Loucy (cell line): ENCODE data around the gene EFS.

Experiments
- H2AFZ ChIP-seq: fragments of 200-600 bp; sonication (generic); 2 replicates; pipeline ENCODE4 v1.6.0; 2016; ENCODE audit warnings: antibody characterized with exemption, mild to moderate bottlenecking, low read length, moderate library complexity
- H3F3A ChIP-seq: fragments of 200-600 bp; 2 replicates; pipeline ENCODE4 v1.6.0; 2016; ENCODE audit warnings: antibody characterized with exemption, low read depth, mild to moderate bottlenecking
- H3K27me3 ChIP-seq: fragments of 200-600 bp; sonication (generic); 2 replicates; pipeline ENCODE4 v1.6.1; 2014; ENCODE audit warnings: low read length, mild to moderate bottlenecking; ENCODE audit not compliant: insufficient read depth, poor library complexity, severe bottlenecking
- H3K36me3 ChIP-seq: fragments of 200-600 bp; sonication (generic); 2 replicates; pipeline ENCODE4 v1.6.1; 2016; ENCODE audit warnings: low read length; ENCODE audit not compliant: insufficient read depth
- H3K4me1 ChIP-seq: fragments of 200-600 bp; sonication (generic); 2 replicates; pipeline ENCODE4 v1.5.1; 2014; ENCODE audit warnings: low read length, mild to moderate bottlenecking; ENCODE audit not compliant: insufficient read depth, poor library complexity, severe bottlenecking
- H3K4me2 ChIP-seq: fragments of 200-600 bp; sonication (generic); 2 replicates; pipeline ENCODE4 v1.6.0; 2014; ENCODE audit warnings: antibody characterized with exemption, low read length, low read depth, mild to moderate bottlenecking; ENCODE audit not compliant: poor library complexity, severe bottlenecking
- H3K4me3 ChIP-seq: fragments of 200-600 bp; sonication (generic); 2 replicates; pipeline ENCODE4 v1.5.1; 2014; ENCODE audit warnings: low read length, mild to moderate bottlenecking, mixed read lengths; ENCODE audit not compliant: poor library complexity, severe bottlenecking
- H3K79me2 ChIP-seq: fragments of 200-600 bp; sonication (generic); 2 replicates; pipeline ENCODE4 v1.6.1; 2014; ENCODE audit warnings: low read length; ENCODE audit not compliant: insufficient read depth
- H3K9ac ChIP-seq: fragments of 200-600 bp; sonication (generic); 2 replicates; pipeline ENCODE4 v1.6.0; 2014; ENCODE audit warnings: mild to moderate bottlenecking, low read depth, low read length, moderate library complexity; ENCODE audit not compliant: poor library complexity, severe bottlenecking
- H3K9me2 ChIP-seq: fragments of 200-600 bp; sonication (generic); replicated peaks from 2 replicates; pipeline ENCODE4 v1.6.1; 2016; ENCODE audit warnings: low read depth, low read length, mixed read lengths
- H3K9me3 ChIP-seq: fragments of 200-600 bp; sonication (generic); 2 replicates; pipeline ENCODE4 v1.6.1; 2014; ENCODE audit warnings: mild to moderate bottlenecking, antibody characterized with exemption, low read length, low read depth; ENCODE audit not compliant: insufficient read depth
- H4K20me1 ChIP-seq: fragments of 200-600 bp; sonication (generic); 2 replicates; pipeline ENCODE4 v1.6.0; 2014; ENCODE audit warnings: antibody characterized with exemption, low read length, mild to moderate bottlenecking; ENCODE audit not compliant: insufficient read depth, poor library complexity, severe bottlenecking
- EZH2phosphoT487 ChIP-seq: fragments of 200-600 bp; IDR thresholded peaks from 2 replicates; pipeline ENCODE4 v1.6.1; 2018; ENCODE audit warnings: antibody characterized with exemption, mild to moderate bottlenecking, moderate library complexity, borderline replicate concordance
- TF ChIP-seq, protein P1 (sequence below): fragments of 200-600 bp; sonication (generic); conservative IDR thresholded peaks from 2 replicates; pipeline ENCODE4 v1.5.1; 2014; ENCODE audit warnings: mild to moderate bottlenecking, antibody characterized with exemption, low read length

Gene EFS

GRCh38 chr14:23353433-23353780 is 11.6 kb downstream of the EFS start:
- TF ChIP-seq EZH2phosphoT487: no peak
- TF ChIP-seq, protein P1, sequence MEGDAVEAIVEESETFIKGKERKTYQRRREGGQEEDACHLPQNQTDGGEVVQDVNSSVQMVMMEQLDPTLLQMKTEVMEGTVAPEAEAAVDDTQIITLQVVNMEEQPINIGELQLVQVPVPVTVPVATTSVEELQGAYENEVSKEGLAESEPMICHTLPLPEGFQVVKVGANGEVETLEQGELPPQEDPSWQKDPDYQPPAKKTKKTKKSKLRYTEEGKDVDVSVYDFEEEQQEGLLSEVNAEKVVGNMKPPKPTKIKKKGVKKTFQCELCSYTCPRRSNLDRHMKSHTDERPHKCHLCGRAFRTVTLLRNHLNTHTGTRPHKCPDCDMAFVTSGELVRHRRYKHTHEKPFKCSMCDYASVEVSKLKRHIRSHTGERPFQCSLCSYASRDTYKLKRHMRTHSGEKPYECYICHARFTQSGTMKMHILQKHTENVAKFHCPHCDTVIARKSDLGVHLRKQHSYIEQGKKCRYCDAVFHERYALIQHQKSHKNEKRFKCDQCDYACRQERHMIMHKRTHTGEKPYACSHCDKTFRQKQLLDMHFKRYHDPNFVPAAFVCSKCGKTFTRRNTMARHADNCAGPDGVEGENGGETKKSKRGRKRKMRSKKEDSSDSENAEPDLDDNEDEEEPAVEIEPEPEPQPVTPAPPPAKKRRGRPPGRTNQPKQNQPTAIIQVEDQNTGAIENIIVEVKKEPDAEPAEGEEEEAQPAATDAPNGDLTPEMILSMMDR: no peak
- H3K9me3 ChIP-seq: no peaks in the 10 kb centered on the region
- no peaks in the 10 kb centered on the region for H3K36me3 ChIP-seq
- no peaks in the 10 kb centered on the region for H4K20me1 ChIP-seq
- no peaks in the 10 kb centered on the region for H3K79me2 ChIP-seq
- peaks cover 17% of the 10 kb centered on the region for H3K27me3 ChIP-seq
- H3K4me3 ChIP-seq: no peak overlapping the region
- no peak overlapping the region for H3K9ac ChIP-seq
- no peaks in the 10 kb centered on the region for H3K9me2 ChIP-seq
- H3F3A ChIP-seq: no peaks in the 10 kb centered on the region
- H2AFZ ChIP-seq: no peak overlapping the region
- H3K4me2 ChIP-seq: peak overlapping the region; percentile 71
- no peaks in the 10 kb centered on the region for H3K4me1 ChIP-seq

- Histone ChIP-seq H3K27me3 (peaks cover 17% of the 10 kb centered on the region), H3F3A (no peaks in the 10 kb centered on the region), H3K36me3 (no peaks in the 10 kb centered on the region), H3K9ac (peak within 1 kb of the TSS; percentile 47), H3K79me2 (no peaks in the 10 kb centered on the region), H3K9me3 (no peaks in the 10 kb centered on the region), H4K20me1 (no peaks in the 10 kb centered on the region), H3K4me1 (no peaks in the 10 kb centered on the region), H3K4me3 (peak within 1 kb of the TSS; percentile 73), H3K9me2 (no peaks in the 10 kb centered on the region), H3K4me2 (peak within 1 kb of the TSS; percentile 71), H2AFZ (peak within 1 kb of the TSS; percentile 77)
- TF ChIP-seq, protein P1: no peak
- TF ChIP-seq EZH2phosphoT487: no peak
Observed at GRCh38 chr14:23352506-23353432, 12.2 kb downstream of the EFS start, which contains the start of gene SLC22A17. SLC22A17 (minus strand) TSS chr14:23352887.

DNA sequence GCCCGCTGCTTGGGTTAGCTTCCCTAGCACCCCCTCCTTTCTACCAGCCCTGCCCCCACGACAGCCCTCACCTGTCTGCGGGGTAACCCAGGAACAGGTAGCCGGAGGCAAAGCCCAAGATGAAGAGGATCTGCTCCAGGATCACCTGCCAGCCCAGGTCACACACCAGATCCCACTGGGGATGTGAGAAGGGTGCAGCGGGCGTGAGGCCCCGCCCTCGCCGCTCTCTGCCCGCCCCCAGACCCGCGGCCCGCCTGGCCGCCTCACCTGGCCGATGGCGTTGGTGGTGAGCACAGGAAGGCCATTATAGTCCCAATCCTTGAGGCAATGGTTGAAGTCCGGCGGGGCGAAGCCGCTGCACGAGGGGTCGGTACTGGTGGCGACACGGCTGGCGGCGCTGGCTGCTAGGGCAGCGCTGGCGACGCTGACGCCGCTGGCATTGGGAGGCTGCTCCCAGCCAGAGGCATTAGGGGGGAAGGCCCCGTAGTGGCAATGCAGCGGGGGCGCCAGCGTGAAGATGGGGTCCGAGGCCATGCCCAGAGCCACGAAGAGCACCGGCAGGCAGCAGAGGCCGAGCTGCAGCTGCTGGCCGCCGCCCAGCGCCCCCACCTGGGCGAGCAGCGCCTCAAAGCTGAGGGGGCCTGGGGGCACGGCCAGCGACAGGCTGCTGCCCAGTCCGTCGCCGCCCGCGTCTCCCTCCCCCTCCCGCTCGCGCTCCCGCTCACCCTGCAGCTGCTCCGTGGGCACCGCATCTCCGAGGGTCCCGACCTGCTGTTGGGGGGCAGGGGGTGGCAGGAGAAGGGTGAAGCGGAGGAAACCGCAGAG is 13.1 kb downstream of the EFS start:
- Histone ChIP-seq H3K36me3 (no peaks in the 10 kb centered on the region), H3K4me1 (no peaks in the 10 kb centered on the region), H3K9me3 (no peaks in the 10 kb centered on the region), H3K9ac (peak overlapping the region; percentile 47), H3K9me2 (no peaks in the 10 kb centered on the region), H3K4me3 (peak overlapping the region; percentile 73), H3K4me2 (peak overlapping the region; percentile 71), H3F3A (no peaks in the 10 kb centered on the region), H4K20me1 (no peaks in the 10 kb centered on the region), H3K79me2 (no peaks in the 10 kb centered on the region), H2AFZ (peak overlapping the region; percentile 77; the same call in 1 of the 2 replicates), H3K27me3 (peaks cover 17% of the 10 kb centered on the region)
- TF ChIP-seq EZH2phosphoT487: no peak
- TF ChIP-seq, protein P1: no peak
